ENCODE results near the gene KRT35.
A peak's percentile ranks its signal among the peaks of the same experiment; 100 is the strongest.
"Not testable (repeated sequence)": the region's sequence is repeated elsewhere in the genome, so short reads cannot be mapped to it uniquely, and the experiment has no call there.

Gene KRT35

GRCh38 chr17:41452281-41452680, 28.7 kb downstream of the KRT35 start:
- no peak for DNase-seq

- no peak for DNase-seq
Observed at GRCh38 chr17:41451154-41451728, 29.7 kb downstream of the KRT35 start.

- no peak for DNase-seq
Observed at GRCh38 chr17:41449008-41449407, 31.9 kb downstream of the KRT35 start.

GRCh38 chr17:41448506-41448905, 32.4 kb downstream of the KRT35 start:
- no peak for DNase-seq

- no peak for DNase-seq
Observed at GRCh38 chr17:41446806-41447205, 34.1 kb downstream of the KRT35 start.

- no peak for DNase-seq
Observed at GRCh38 chr17:41444640-41445039, 36.3 kb downstream of the KRT35 start.

GRCh38 chr17:41444186-41444585, 36.8 kb downstream of the KRT35 start:
- no peak for DNase-seq

- DNase-seq, result no peak
Observed at GRCh38 chr17:41442739-41443138, 38.2 kb downstream of the KRT35 start.

- DNase-seq, result no peak
Observed at GRCh38 chr17:41440531-41441033, 40.4 kb downstream of the KRT35 start, which contains the start of gene KRT38. Gene KRT38 (minus strand): TSS chr17:41440983. CDS start chr17:41440921, 62 bp downstream.

- DNase-seq, result no peak
Observed at GRCh38 chr17:41439375-41439774, 41.6 kb downstream of the KRT35 start.

GRCh38 chr17:41437769-41438168, 43.2 kb downstream of the KRT35 start:
- no peak for DNase-seq

GRCh38 chr17:41437254-41437653, 43.7 kb downstream of the KRT35 start:
- DNase-seq, result no peak

GRCh38 chr17:41434415-41434814, 46.5 kb downstream of the KRT35 start:
- DNase-seq, result peak; percentile 39

- peak; percentile 81 for DNase-seq
Observed at GRCh38 chr17:41434005-41434404, 46.9 kb downstream of the KRT35 start.

GRCh38 chr17:41433586-41433985, 47.4 kb downstream of the KRT35 start:
- peak; percentile 32 for DNase-seq

- DNase-seq, result not testable (repeated sequence)
Observed at GRCh38 chr17:41430376-41430775, 50.6 kb downstream of the KRT35 start.

GRCh38 chr17:41429667-41430066, 51.3 kb downstream of the KRT35 start:
- no peak for DNase-seq

GRCh38 chr17:41428591-41429291, 52.2 kb downstream of the KRT35 start:
- DNase-seq, result no peak

Measured in NCI-H510A treated with DMSO at 0.1 percent for 48 hours (cell line).